ENCODE measurements around the gene WDR38. TPM values are rescaled to one million over a fixed set of nuclear protein-coding genes. Genes with fewer than 3 reads are reported as not detected.

The WDR38 gene
- polyA plus RNA-seq, 1 of the 3 experiments (the other 2 are of a cell fraction) = not detected

DNA sequence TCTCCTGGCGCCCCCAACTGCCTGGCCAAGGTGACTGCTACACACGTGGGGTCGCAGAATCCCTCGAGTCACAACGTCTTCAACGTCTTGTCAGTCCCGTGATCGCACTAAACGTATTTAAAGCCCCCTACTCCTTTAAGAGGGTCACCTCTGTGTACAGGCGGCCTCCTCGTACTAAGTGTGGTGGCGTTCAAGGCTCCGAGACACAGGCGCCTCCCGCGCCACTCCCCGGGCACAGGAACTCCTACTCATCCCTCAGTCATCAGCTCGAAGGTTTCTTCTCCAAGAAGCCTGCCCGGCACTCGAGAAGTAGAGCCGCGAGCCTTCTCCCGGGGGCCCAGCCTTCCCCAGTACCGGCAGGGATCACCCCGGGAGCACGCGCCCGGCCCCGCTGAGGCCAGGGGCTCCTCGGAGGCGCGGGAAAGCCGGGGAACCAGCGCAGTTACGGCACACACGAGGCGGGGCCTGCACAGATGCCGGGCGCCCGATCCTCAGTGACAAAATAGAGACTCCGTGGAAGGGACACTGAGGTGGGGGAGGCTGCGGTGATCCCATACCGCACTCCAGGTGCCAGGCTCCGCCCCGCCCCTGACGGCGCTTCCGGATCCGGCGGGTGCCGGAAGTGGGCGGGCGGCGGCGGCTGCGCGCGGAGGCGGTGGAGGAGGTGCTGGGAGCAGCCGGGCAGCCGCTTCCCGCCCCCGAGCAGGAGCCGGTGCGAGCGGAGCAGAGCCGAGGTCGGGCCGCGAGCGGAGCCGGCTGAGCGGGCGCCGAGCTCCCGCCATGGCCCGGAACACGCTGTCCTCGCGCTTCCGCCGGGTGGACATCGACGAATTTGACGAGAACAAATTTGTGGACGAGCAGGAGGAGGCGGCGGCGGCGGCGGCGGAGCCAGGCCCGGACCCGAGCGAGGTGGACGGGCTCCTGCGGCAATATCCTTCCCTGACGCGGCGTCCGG lies 15.5 kb downstream of the WDR38 start:
- POLR2A ChIA-PET = interaction anchor here (0.7 to 1.0 kb wide), 2 partner anchors 98 to 275 kb away, joined by 3 read pairs; partner anchors contain the start of genes NR6A1 and SCAI
- CTCF ChIA-PET = interaction anchor here (0.6 to 2.0 kb wide), 7 partner anchors 9 to 275 kb away, joined by 3 to 9 read pairs (median 3); partner anchors contain the start of genes SCAI and WDR38
- 0% methylated on average over 17 of the region's 101 CpGs for WGBS (ENCODE audit: low lambda C conversion rate)
- TF ChIP-seq MEF2A (IDR thresholded peaks at IDR 0.05; ENCODE audit: borderline replicate concordance, low read depth) (no peak), EZH2phosphoT487 (IDR thresholded peaks at IDR 0.05; ENCODE audit: borderline replicate concordance, low read depth) (no peak), RXRA (IDR thresholded peaks at IDR 0.05; ENCODE audit: borderline replicate concordance, low read depth) (no peak), RFX5 (IDR thresholded peaks at IDR 0.05; ENCODE audit: low read length) (no peak), JUND (IDR thresholded peaks at IDR 0.05) (no peak), GABPA (IDR thresholded peaks at IDR 0.05; ENCODE audit: low read depth) (peak; percentile 91), FOXM1 (IDR thresholded peaks at IDR 0.05; ENCODE audit: low read depth) (no peak), TEAD4 (IDR thresholded peaks at IDR 0.05; ENCODE audit: borderline replicate concordance, insufficient read depth) (no peak), FOXJ3 (CRISPR knock-in tag; IDR thresholded peaks at IDR 0.05) (no peak), NFIC (IDR thresholded peaks at IDR 0.05; ENCODE audit: borderline replicate concordance) (no peak; the same call in 1 of the 2 replicates), YY1 (IDR thresholded peaks at IDR 0.05; ENCODE audit: low read depth) (peak; percentile 38; the same call in 1 of the 2 replicates), ELF1 (IDR thresholded peaks at IDR 0.05) (peak; percentile 76), RCOR1 (IDR thresholded peaks at IDR 0.05; ENCODE audit: low read length) (no peak), EP300 (IDR thresholded peaks at IDR 0.05; ENCODE audit: borderline replicate concordance in 1 of 2, low read depth in 1 of 2, low read length in 1 of 2) (no peak), CHD2 (IDR thresholded peaks at IDR 0.05; ENCODE audit: low read length, partially characterized antibody) (peak; percentile 63), NRF1 (IDR thresholded peaks at IDR 0.05; ENCODE audit: low read depth, low read length) (peak; percentile 66), FOSL2 (IDR thresholded peaks at IDR 0.05; ENCODE audit: borderline replicate concordance, low read depth) (no peak), TCF12 (IDR thresholded peaks at IDR 0.05) (peak; percentile 24; the same call in 1 of the 2 replicates), GATA2 (CRISPR knock-in tag; IDR thresholded peaks at IDR 0.05) (no peak), TAF1 (IDR thresholded peaks at IDR 0.05; ENCODE audit: borderline replicate concordance, low read depth, low read length) (peak; percentile 91)
- TF ChIP-seq, protein P1, sequence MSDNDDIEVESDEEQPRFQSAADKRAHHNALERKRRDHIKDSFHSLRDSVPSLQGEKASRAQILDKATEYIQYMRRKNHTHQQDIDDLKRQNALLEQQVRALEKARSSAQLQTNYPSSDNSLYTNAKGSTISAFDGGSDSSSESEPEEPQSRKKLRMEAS (IDR thresholded peaks at IDR 0.05; ENCODE audit: low read depth) = peak; percentile 82
- TF ChIP-seq, protein P2, sequence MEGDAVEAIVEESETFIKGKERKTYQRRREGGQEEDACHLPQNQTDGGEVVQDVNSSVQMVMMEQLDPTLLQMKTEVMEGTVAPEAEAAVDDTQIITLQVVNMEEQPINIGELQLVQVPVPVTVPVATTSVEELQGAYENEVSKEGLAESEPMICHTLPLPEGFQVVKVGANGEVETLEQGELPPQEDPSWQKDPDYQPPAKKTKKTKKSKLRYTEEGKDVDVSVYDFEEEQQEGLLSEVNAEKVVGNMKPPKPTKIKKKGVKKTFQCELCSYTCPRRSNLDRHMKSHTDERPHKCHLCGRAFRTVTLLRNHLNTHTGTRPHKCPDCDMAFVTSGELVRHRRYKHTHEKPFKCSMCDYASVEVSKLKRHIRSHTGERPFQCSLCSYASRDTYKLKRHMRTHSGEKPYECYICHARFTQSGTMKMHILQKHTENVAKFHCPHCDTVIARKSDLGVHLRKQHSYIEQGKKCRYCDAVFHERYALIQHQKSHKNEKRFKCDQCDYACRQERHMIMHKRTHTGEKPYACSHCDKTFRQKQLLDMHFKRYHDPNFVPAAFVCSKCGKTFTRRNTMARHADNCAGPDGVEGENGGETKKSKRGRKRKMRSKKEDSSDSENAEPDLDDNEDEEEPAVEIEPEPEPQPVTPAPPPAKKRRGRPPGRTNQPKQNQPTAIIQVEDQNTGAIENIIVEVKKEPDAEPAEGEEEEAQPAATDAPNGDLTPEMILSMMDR (IDR thresholded peaks at IDR 0.05) = peak; percentile 48
- TF ChIP-seq, protein P3, sequence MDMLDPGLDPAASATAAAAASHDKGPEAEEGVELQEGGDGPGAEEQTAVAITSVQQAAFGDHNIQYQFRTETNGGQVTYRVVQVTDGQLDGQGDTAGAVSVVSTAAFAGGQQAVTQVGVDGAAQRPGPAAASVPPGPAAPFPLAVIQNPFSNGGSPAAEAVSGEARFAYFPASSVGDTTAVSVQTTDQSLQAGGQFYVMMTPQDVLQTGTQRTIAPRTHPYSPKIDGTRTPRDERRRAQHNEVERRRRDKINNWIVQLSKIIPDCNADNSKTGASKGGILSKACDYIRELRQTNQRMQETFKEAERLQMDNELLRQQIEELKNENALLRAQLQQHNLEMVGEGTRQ (IDR thresholded peaks at IDR 0.05; ENCODE audit: borderline replicate concordance, low read depth, low read length) = no peak
- TF ChIP-seq, protein P4, sequence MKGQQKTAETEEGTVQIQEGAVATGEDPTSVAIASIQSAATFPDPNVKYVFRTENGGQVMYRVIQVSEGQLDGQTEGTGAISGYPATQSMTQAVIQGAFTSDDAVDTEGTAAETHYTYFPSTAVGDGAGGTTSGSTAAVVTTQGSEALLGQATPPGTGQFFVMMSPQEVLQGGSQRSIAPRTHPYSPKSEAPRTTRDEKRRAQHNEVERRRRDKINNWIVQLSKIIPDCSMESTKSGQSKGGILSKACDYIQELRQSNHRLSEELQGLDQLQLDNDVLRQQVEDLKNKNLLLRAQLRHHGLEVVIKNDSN (IDR thresholded peaks at IDR 0.05; ENCODE audit: borderline replicate concordance, low read depth) = no peak
- TF ChIP-seq, protein P5, sequence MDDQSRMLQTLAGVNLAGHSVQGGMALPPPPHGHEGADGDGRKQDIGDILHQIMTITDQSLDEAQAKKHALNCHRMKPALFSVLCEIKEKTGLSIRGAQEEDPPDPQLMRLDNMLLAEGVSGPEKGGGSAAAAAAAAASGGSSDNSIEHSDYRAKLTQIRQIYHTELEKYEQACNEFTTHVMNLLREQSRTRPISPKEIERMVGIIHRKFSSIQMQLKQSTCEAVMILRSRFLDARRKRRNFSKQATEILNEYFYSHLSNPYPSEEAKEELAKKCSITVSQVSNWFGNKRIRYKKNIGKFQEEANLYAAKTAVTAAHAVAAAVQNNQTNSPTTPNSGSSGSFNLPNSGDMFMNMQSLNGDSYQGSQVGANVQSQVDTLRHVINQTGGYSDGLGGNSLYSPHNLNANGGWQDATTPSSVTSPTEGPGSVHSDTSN (IDR thresholded peaks at IDR 0.05) = peak; percentile 13; the same call in 1 of the 2 replicates
- TF ChIP-seq, protein P6, sequence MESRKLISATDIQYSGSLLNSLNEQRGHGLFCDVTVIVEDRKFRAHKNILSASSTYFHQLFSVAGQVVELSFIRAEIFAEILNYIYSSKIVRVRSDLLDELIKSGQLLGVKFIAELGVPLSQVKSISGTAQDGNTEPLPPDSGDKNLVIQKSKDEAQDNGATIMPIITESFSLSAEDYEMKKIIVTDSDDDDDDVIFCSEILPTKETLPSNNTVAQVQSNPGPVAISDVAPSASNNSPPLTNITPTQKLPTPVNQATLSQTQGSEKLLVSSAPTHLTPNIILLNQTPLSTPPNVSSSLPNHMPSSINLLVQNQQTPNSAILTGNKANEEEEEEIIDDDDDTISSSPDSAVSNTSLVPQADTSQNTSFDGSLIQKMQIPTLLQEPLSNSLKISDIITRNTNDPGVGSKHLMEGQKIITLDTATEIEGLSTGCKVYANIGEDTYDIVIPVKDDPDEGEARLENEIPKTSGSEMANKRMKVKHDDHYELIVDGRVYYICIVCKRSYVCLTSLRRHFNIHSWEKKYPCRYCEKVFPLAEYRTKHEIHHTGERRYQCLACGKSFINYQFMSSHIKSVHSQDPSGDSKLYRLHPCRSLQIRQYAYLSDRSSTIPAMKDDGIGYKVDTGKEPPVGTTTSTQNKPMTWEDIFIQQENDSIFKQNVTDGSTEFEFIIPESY (IDR thresholded peaks at IDR 0.05; ENCODE audit: borderline replicate concordance, low read depth) = no peak

More for the DNA sequence above, 15.5 kb downstream of the WDR38 start:
- peak overlapping the region; percentile 85 to 94 for H3K4me3 ChIP-seq (ENCODE audit: low read depth in 2 of 2, low read length in 1 of 2)
- H3K9ac ChIP-seq = peak overlapping the region; percentile 90
- H3F3A ChIP-seq (replicated peaks; ENCODE audit: insufficient read depth) = peaks cover 3% of the 10 kb centered on the region
- peaks cover 68% of the 10 kb centered on the region for H3K79me2 ChIP-seq (ENCODE audit: insufficient read depth)
- peak overlapping the region; percentile 90 for H2AFZ ChIP-seq (ENCODE audit: low read depth)
- peak overlapping the region; percentile 86 to 90 for H3K27ac ChIP-seq (ENCODE audit: low read depth in 2 of 2, low read length in 1 of 2)
- H4K20me1 ChIP-seq (ENCODE audit: insufficient read depth) = peaks cover 36% of the 10 kb centered on the region
- peak; percentile 99 for DNase-seq
- H3K36me3 ChIP-seq (replicated peaks in 1 of 2; ENCODE audit: control insufficient read depth in 1 of 2, insufficient read depth in 2 of 2, low read length in 1 of 2) = peaks cover 6 to 17% of the 10 kb centered on the region in 2 experiments
- H3K9me2 ChIP-seq = no peaks in the 10 kb centered on the region
- H3K4me2 ChIP-seq = peak overlapping the region; percentile 87
- no peaks in the 10 kb centered on the region for H3K9me3 ChIP-seq
- peaks cover 8 to 24% of the 10 kb centered on the region in 2 experiments; a peak in 3 of 4 replicates for H3K4me1 ChIP-seq (ENCODE audit: control insufficient read depth in 1 of 2, insufficient read depth in 2 of 2, low read depth in 1 of 2, low read length in 1 of 2)
- no peaks in the 10 kb centered on the region for H3K27me3 ChIP-seq (ENCODE audit: insufficient read depth)
